NT2/D1 (cell line): ENCODE measurements around the gene CFAP74.

ENCODE experiments used
- SUZ12 ChIP-seq: IDR thresholded peaks from 2 replicates; pipeline ENCODE4 v1.6.1; 2011; ENCODE audit not compliant: insufficient read length, insufficient read depth; ENCODE audit errors: extremely low read depth
- YY1 ChIP-seq: IDR thresholded peaks from 2 replicates; pipeline ENCODE4 v1.6.1; 2011; ENCODE audit not compliant: insufficient read length, insufficient read depth
- ZNF274 ChIP-seq: IDR thresholded peaks from 2 replicates; pipeline ENCODE4 v1.6.1; 2011; ENCODE audit warnings: mild to moderate bottlenecking, low read depth, low read length

DNA sequence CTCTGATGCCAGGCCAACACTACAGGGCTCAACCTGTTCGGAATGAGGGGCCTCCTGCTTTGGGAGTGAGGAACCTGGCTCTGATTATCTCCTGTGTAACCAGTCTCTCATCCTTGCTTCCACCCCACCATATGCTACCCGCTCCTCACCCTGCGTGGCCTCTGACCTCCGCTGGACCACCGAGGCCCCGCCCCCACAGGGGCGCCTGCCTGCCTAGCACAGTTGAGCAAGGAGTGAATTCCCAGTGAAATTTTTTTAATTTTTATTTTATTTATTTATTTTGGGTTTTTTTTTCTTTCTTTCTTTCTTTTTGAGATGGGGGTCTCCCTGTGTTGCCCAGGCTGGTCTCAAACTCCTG lies 110.8 kb downstream of the CFAP74 start:
- TF ChIP-seq YY1 (no peak), ZNF274 (no peak), SUZ12 (no peak)
